Measurements from ENCODE around the gene PAX7. TPM values are rescaled to one million over a fixed set of nuclear protein-coding genes. Genes with fewer than 3 reads are reported as not detected.

The PAX7 gene
- polyA plus RNA-seq, 1 donor from 2014 or later, result not detected

GRCh38 chr1:18738617-18739016 is 108.0 kb downstream of the PAX7 start:
- Histone ChIP-seq H3K27me3 (ENCODE audit: insufficient read depth, low read depth, low read length) (no peaks in the 10 kb centered on the region), H3F3A (ENCODE audit: insufficient read depth, low read length, poor library complexity, severe bottlenecking) (no peaks in the 10 kb centered on the region), H3K36me3 (ENCODE audit: insufficient read depth, low read length) (no peaks in the 10 kb centered on the region), H3K9me2 (ENCODE audit: insufficient read depth, low read length) (no peaks in the 10 kb centered on the region), H4K20me1 (ENCODE audit: insufficient read depth) (no peaks in the 10 kb centered on the region), H3K79me2 (replicated peaks; ENCODE audit: insufficient read depth, low read length) (no peaks in the 10 kb centered on the region), H3K9ac (ENCODE audit: low read length) (no peak overlapping the region), H2AFZ (ENCODE audit: low read depth, low read length) (no peak overlapping the region), H3K4me3 (ENCODE audit: low read length) (no peak overlapping the region), H3K27ac (ENCODE audit: low read length) (no peak overlapping the region), H3K4me2 (ENCODE audit: low read length) (no peak overlapping the region), H3K9me3 (ENCODE audit: low read length) (no peaks in the 10 kb centered on the region)
- TF ChIP-seq EZH2 (IDR thresholded peaks at IDR 0.05; ENCODE audit: borderline replicate concordance, insufficient read depth, low read length, poor library complexity, severe bottlenecking), result no peak
- no peak for TF ChIP-seq RAD21 (conservative IDR thresholded peaks at IDR 0.05)
- TF ChIP-seq POLR2AphosphoS5 (IDR thresholded peaks at IDR 0.05), result no peak
- no peak for TF ChIP-seq REST (IDR thresholded peaks at IDR 0.05; ENCODE audit: borderline replicate concordance)
- TF ChIP-seq SMC3 (conservative IDR thresholded peaks at IDR 0.05; ENCODE audit: poor library complexity), result no peak
- no peak for TF ChIP-seq CTCF (IDR thresholded peaks at IDR 0.05; ENCODE audit: poor library complexity, severe bottlenecking)

- Histone ChIP-seq H3K27me3 (ENCODE audit: insufficient read depth, low read depth, low read length) (no peaks in the 10 kb centered on the region), H3K36me3 (ENCODE audit: insufficient read depth, low read length) (no peaks in the 10 kb centered on the region), H3K4me2 (ENCODE audit: low read length) (no peak overlapping the region), H3F3A (ENCODE audit: insufficient read depth, low read length, poor library complexity, severe bottlenecking) (no peaks in the 10 kb centered on the region), H3K79me2 (replicated peaks; ENCODE audit: insufficient read depth, low read length) (no peaks in the 10 kb centered on the region), H3K9me3 (ENCODE audit: low read length) (no peaks in the 10 kb centered on the region), H2AFZ (ENCODE audit: low read depth, low read length) (no peak overlapping the region), H3K9ac (ENCODE audit: low read length) (no peak overlapping the region), H3K27ac (ENCODE audit: low read length) (no peak overlapping the region), H3K9me2 (ENCODE audit: insufficient read depth, low read length) (no peaks in the 10 kb centered on the region), H3K4me3 (ENCODE audit: low read length) (no peak overlapping the region), H4K20me1 (ENCODE audit: insufficient read depth) (no peaks in the 10 kb centered on the region)
- TF ChIP-seq EZH2 (IDR thresholded peaks at IDR 0.05; ENCODE audit: borderline replicate concordance, insufficient read depth, low read length, poor library complexity, severe bottlenecking) (no peak), TAF1 (IDR thresholded peaks at IDR 0.05; ENCODE audit: low read depth) (no peak), REST (IDR thresholded peaks at IDR 0.05; ENCODE audit: borderline replicate concordance) (no peak)
Observed at GRCh38 chr1:18739408-18739807, 108.8 kb downstream of the PAX7 start.
